ENCODE data around the gene MAPRE2.

The MAPRE2 gene

DNA sequence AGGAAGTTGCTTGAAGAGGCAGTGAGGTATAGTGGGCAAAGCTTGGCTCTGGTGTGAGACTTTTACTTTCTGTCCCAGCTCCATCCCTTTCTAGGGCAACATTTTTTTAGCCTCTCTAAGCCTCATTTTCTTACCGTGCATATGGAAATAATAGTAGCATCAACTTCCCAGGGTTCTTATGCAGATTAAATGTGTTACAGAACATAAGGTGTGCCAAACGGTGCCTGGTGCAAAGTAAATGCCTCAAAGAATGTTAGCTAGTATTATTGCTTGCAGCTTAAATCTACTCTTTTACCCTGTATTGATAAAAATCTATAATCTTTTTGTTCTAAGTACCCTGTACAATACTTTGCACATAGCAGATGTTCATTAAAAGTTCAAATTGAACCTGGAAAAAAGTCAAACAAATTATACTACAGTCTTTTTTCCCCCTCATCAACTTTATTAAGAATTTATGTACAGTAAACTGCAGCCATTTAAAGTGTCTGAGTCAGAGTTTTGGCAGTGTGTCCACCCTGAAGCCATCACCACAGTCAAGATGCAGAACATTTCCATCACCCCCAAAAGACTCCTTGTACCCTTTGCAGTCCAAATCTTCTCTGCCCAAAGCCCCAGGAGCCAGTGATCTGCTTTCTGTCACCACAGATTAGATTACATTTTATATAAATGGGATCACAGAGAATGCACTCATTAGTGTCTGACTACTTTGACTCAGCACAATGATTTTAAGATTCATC lies 10.6 kb downstream of the MAPRE2 start:
- TF ChIP-seq, protein P1, sequence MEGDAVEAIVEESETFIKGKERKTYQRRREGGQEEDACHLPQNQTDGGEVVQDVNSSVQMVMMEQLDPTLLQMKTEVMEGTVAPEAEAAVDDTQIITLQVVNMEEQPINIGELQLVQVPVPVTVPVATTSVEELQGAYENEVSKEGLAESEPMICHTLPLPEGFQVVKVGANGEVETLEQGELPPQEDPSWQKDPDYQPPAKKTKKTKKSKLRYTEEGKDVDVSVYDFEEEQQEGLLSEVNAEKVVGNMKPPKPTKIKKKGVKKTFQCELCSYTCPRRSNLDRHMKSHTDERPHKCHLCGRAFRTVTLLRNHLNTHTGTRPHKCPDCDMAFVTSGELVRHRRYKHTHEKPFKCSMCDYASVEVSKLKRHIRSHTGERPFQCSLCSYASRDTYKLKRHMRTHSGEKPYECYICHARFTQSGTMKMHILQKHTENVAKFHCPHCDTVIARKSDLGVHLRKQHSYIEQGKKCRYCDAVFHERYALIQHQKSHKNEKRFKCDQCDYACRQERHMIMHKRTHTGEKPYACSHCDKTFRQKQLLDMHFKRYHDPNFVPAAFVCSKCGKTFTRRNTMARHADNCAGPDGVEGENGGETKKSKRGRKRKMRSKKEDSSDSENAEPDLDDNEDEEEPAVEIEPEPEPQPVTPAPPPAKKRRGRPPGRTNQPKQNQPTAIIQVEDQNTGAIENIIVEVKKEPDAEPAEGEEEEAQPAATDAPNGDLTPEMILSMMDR (IDR thresholded peaks at IDR 0.05; ENCODE audit: extremely low read depth, missing control alignments), result no peak
- no peak for DNase-seq (ENCODE audit: low spot score)

- TF ChIP-seq, protein P1 (IDR thresholded peaks at IDR 0.05; ENCODE audit: extremely low read depth, missing control alignments), result no peak
- no peak for DNase-seq (ENCODE audit: low spot score)
These were observed 13.2 kb downstream of the MAPRE2 start for GRCh38 chr18:35054401-35054800.

- TF ChIP-seq, protein P1 (IDR thresholded peaks at IDR 0.05; ENCODE audit: extremely low read depth, missing control alignments), result no peak
- DNase-seq (ENCODE audit: low spot score), result no peak
These were observed 13.9 kb downstream of the MAPRE2 start for GRCh38 chr18:35055105-35055504.

DNA sequence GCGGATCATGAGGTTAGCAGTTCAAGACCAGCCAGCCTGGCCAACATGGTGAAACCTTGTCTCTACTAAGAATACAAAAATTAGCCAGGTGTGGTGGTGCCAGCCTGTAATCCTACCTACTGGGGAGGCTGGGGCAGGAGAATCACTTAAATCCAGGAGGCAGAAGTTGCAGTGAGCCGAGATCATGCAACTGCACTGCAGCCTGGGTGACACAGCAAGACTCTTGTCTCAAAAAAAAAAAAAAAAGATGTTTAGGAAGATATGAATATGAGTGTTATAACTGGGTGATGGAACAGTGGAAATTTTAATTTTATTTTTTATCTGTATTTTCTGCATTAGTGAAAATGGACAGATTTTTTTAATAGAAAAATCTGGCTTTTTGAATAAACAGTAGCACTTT lies 14.5 kb downstream of the MAPRE2 start:
- no peak for DNase-seq (ENCODE audit: low spot score)
- TF ChIP-seq, protein P1 (IDR thresholded peaks at IDR 0.05; ENCODE audit: extremely low read depth, missing control alignments), result no peak

- TF ChIP-seq, protein P1 (IDR thresholded peaks at IDR 0.05; ENCODE audit: extremely low read depth, missing control alignments), result no peak
- DNase-seq (ENCODE audit: low spot score), result no peak
These were observed 18.2 kb downstream of the MAPRE2 start for GRCh38 chr18:35059280-35059927.

GRCh38 chr18:35060122-35060815 lies 19.1 kb downstream of the MAPRE2 start:
- no peak for DNase-seq (ENCODE audit: low spot score)
- TF ChIP-seq, protein P1 (IDR thresholded peaks at IDR 0.05; ENCODE audit: extremely low read depth, missing control alignments), result no peak

- no peak for DNase-seq (ENCODE audit: low spot score)
- TF ChIP-seq, protein P1 (IDR thresholded peaks at IDR 0.05; ENCODE audit: extremely low read depth, missing control alignments), result no peak
These were observed 20.1 kb downstream of the MAPRE2 start for GRCh38 chr18:35061336-35061735.

All from GM20000 (cell line).